GM18517 (cell line): Measurements from ENCODE around the gene TMUB1.

Source experiments
- ATAC-seq: cut with Tn5 transposase; IDR thresholded peaks from one replicate; pipeline ENCODE4 v1.9.1; 2021; ENCODE audit warnings: mild to moderate bottlenecking, moderate library complexity; ENCODE audit not compliant: unreplicated experiment

TMUB1 gene

GRCh38 chr7:151035026-151035717 lies 48.1 kb downstream of the TMUB1 start:
- ATAC-seq, result no peak

DNA sequence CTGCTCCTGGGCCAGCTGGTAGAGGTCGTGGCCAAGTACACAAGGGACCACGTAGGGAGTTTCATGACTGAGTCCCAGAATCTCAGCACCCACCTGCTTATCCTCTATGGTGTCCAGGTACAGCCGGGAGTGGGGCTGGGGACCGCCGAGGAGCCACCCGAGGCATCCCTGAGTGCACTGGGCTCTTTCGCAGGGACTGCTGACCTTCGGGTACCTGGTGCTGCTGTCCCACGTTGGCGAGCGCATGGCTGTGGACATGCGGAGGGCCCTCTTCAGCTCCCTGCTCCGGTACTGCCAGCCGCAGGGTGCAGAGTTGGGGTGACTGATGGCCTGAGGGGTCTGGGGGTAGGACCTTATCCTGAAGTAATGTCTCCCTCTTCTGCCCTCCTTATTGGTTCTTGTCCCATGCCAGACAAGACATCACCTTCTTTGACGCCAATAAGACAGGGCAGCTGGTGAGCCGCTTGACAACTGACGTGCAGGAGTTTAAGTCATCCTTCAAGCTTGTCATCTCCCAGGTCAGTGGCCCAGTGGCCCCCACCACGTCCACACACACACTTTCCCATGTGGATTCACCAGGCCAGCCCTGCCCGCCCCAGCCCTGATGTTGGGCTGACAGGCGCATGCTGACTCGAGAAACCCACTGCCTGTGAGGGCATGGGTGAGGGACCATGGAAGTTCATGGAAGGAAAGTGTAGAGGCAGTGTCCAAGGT lies 48.8 kb downstream of the TMUB1 start:
- ATAC-seq, result no peak

DNA sequence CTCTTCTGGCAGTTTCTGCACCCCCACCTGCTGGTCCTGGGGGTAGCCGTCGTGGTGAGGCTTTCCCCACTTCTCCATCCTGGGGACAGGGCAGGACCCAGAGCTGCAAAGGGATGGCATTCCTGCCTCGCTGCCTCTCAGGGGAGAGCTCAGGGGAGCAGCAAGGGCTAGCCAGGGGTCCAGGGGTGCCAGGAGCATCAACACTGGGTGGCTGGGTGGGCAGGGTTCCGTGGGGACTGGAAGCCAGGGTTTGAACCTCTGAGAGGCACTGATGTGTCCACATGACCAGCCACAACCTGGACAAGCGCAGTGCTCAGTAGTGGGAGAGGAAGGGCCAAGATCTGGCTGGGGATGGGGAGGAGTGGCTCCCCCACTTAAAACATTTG lies 49.4 kb downstream of the TMUB1 start:
- no peak for ATAC-seq

- no peak for ATAC-seq
These were observed 50.1 kb downstream of the TMUB1 start for GRCh38 chr7:151032936-151033863.
